ENCODE measurements around the gene SPATA31D1. TPM values are rescaled to one million over a fixed set of nuclear protein-coding genes. Genes with fewer than 3 reads are reported as not detected.
"Not testable (repeated sequence)": the region's sequence is repeated elsewhere in the genome, so short reads cannot be mapped to it uniquely, and the experiment has no call there.

SPATA31D1 gene
- total RNA-seq (ENCODE audit: unreplicated experiment) = not detected
- long read RNA-seq = 0 reads

DNA sequence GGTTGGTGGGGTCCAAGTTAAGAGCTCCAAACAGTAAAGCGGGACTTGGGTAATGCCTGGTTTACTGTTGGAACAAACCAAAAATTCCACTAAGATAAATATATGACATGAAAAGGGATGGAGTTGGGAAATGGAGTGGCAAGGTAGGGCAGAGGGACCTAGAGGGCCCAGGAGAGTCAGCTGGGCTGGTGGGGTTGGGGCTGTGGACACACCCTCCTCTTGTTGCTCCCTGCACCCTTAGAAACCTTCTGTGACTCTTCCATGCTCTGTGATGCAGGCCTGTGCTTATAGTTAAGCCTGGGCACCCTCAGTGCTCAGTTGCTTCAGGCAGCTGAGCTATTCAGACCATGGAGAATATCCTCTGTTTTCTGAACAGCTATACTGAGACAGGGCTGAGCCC is at the start of gene SPATA31D1:
Gene SPATA31D1 (plus strand): TSS at position 301 of the 400 bp plus-strand sequence. CDS start 47 bp downstream, at position 348.
- not testable (repeated sequence) for DNase-seq (ENCODE audit: low spot score); H3K9me3 Mint-ChIP-seq (ENCODE audit: unreplicated experiment); H3K4me1 Mint-ChIP-seq (ENCODE audit: unreplicated experiment)

DNA sequence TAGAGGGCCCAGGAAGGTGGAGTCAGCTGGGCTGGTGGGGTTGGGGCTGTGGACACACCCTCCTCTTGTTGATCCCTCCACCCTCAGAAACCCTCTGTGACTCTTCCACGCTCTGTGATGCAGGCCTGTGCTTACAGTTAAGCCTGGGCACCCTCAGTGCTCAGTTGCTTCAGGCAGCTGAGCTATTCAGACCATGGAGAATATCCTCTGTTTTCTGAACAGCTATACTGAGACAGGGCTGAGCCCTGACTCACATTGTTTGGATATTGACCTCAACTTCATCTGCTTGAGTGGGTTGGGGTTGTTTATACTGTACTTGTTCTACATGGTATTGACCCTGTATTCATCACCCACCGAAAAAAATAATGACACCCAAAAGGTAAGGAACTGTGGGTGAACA is 45.2 kb upstream of the SPATA31D1 start, which contains the start of gene SPATA31D3:
Gene SPATA31D3 (plus strand): TSS at position 108 of the 400 bp plus-strand sequence. CDS start 86 bp downstream, at position 194.
- not testable (repeated sequence) for H3K36me3 Mint-ChIP-seq (ENCODE audit: low read depth, unreplicated experiment); H3K9me3 Mint-ChIP-seq (ENCODE audit: unreplicated experiment); H3K4me3 Mint-ChIP-seq (ENCODE audit: unreplicated experiment); DNase-seq (ENCODE audit: low spot score); H3K4me1 Mint-ChIP-seq (ENCODE audit: unreplicated experiment); H3K27ac Mint-ChIP-seq (ENCODE audit: unreplicated experiment); H3K27me3 Mint-ChIP-seq (ENCODE audit: unreplicated experiment)

More for the DNA sequence above, at the start of gene SPATA31D1:
- H3K27ac Mint-ChIP-seq (ENCODE audit: unreplicated experiment); H3K36me3 Mint-ChIP-seq (ENCODE audit: low read depth, unreplicated experiment); H3K27me3 Mint-ChIP-seq (ENCODE audit: unreplicated experiment); H3K4me3 Mint-ChIP-seq (ENCODE audit: unreplicated experiment): not testable (repeated sequence)

DNA sequence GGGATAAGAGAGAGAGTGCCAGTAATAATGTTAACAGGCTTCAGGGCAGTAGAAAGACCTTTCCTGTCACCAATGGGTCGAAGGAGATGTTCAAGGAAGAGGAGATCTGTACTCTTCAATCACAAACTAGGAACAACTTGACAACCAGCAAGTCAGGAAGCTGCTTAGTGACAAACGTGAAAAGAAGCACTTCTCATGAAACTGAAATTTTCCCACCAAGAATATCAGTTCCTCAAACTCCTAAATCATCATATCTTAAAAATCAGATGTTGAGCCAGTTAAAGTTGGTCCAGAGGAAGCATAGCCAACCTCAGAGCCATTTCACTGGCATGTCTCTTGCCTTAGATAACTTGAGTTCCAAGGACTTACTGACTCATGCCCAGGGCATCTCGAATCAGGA is 39.9 kb upstream of the SPATA31D1 start:
- DNase-seq (ENCODE audit: low spot score); H3K4me3 Mint-ChIP-seq (ENCODE audit: unreplicated experiment); H3K27ac Mint-ChIP-seq (ENCODE audit: unreplicated experiment); H3K9me3 Mint-ChIP-seq (ENCODE audit: unreplicated experiment); H3K4me1 Mint-ChIP-seq (ENCODE audit: unreplicated experiment); H3K27me3 Mint-ChIP-seq (ENCODE audit: unreplicated experiment); H3K36me3 Mint-ChIP-seq (ENCODE audit: low read depth, unreplicated experiment): not testable (repeated sequence)

DNA sequence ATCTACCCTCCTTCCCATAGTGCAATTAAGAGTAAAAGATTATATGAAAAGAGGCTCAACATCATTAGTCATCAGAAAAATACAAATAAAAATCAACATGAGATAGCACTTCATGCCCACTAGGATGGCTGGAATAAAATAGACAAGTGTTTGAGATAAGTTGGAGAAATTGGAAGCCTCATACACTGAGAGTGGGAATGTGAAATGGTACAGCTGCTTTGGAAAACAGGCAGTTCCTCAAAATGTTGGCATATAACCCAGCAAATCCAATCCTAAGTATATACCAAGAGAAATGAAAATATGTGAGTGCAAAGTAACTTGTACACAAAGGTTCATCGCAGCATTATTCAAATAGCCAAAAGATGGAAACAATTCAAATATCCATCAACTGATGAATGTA is 35.5 kb upstream of the SPATA31D1 start:
- peaks cover 2% of the 10 kb centered on the region for H3K27me3 Mint-ChIP-seq (ENCODE audit: unreplicated experiment)
- H3K36me3 Mint-ChIP-seq (ENCODE audit: low read depth, unreplicated experiment) = peaks cover 10% of the 10 kb centered on the region
- no peak overlapping the region for H3K27ac Mint-ChIP-seq (ENCODE audit: unreplicated experiment)
- no peak for DNase-seq (ENCODE audit: low spot score)
- H3K9me3 Mint-ChIP-seq (ENCODE audit: unreplicated experiment) = peaks cover 12% of the 10 kb centered on the region
- H3K4me1 Mint-ChIP-seq (ENCODE audit: unreplicated experiment) = no peaks in the 10 kb centered on the region
- TF ChIP-seq, protein P1, sequence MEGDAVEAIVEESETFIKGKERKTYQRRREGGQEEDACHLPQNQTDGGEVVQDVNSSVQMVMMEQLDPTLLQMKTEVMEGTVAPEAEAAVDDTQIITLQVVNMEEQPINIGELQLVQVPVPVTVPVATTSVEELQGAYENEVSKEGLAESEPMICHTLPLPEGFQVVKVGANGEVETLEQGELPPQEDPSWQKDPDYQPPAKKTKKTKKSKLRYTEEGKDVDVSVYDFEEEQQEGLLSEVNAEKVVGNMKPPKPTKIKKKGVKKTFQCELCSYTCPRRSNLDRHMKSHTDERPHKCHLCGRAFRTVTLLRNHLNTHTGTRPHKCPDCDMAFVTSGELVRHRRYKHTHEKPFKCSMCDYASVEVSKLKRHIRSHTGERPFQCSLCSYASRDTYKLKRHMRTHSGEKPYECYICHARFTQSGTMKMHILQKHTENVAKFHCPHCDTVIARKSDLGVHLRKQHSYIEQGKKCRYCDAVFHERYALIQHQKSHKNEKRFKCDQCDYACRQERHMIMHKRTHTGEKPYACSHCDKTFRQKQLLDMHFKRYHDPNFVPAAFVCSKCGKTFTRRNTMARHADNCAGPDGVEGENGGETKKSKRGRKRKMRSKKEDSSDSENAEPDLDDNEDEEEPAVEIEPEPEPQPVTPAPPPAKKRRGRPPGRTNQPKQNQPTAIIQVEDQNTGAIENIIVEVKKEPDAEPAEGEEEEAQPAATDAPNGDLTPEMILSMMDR (IDR thresholded peaks at IDR 0.05; ENCODE audit: unreplicated experiment) = no peak
- no peak overlapping the region for H3K4me3 Mint-ChIP-seq (ENCODE audit: unreplicated experiment)

DNA sequence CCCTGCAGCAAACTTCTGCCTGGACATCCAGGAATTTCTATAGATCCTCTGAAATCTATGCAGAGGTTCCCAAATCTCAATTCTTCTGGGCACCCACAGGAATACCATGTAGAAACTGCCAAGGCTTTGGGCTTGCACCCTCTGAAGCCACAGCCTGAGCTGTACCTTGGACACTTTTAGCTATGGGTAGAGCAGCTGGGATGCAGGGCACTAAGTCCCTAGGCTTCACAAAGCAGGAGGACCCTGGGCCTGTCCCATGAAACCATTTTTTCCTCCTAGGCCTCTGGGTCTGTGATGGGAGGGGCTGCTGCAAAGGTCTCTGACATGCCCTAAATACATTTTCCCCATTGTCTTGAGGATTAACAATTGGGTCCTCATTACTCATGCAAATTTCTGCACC is 32.9 kb upstream of the SPATA31D1 start:
- H3K27me3 Mint-ChIP-seq (ENCODE audit: unreplicated experiment) = peaks cover 4% of the 10 kb centered on the region
- peaks cover 10% of the 10 kb centered on the region for H3K36me3 Mint-ChIP-seq (ENCODE audit: low read depth, unreplicated experiment)
- peaks cover 12% of the 10 kb centered on the region for H3K9me3 Mint-ChIP-seq (ENCODE audit: unreplicated experiment)
- DNase-seq (ENCODE audit: low spot score) = no peak
- H3K4me1 Mint-ChIP-seq (ENCODE audit: unreplicated experiment) = no peaks in the 10 kb centered on the region
- no peak overlapping the region for H3K27ac Mint-ChIP-seq (ENCODE audit: unreplicated experiment)
- H3K4me3 Mint-ChIP-seq (ENCODE audit: unreplicated experiment) = no peak overlapping the region
- TF ChIP-seq, protein P1 (IDR thresholded peaks at IDR 0.05; ENCODE audit: unreplicated experiment) = no peak

DNA sequence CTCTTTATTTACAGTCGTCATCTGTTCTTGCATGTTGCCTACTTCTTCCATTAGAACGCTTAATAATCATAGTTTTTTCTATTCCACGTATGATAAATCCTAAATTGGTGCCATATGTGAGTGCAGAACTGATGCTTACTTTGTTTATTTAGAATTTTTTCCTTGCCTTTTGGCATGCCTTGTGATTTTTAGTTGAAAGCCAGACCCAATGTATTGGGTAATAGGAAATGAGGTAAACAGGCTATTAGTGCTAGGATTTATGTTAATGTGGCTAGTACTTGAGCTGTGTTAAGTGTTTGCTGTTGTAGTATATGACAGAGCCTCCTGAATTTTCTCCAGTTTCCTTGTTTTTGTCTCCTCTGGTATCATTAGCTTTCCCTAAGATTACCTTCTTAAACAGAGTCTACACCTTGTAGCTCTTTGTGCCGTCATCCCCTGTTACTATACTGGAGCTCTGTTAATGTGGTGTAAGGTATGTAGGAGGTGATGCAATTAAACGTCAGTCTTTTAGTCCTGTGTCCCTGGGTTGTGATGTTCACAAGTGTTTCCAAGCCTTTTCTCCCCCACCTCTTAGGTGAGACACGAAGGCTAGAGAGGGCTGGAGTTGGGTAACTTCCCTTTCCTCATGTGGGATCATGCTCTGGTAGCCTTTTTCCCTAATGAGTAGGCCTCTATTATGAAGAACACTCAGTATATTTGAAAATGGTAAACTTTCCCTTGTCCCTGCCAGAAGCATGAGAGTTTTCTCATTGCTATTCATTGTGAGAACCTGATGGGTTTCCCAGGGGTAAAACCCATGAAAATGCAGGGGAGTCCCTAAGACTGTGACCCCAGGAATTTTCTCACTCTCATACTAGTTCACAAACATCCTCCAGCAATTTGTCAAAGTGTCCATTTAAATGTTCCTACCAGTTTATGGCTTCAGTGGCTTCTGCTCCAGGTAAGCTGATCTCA is 24.1 kb upstream of the SPATA31D1 start:
- TF ChIP-seq, protein P1 (IDR thresholded peaks at IDR 0.05; ENCODE audit: unreplicated experiment) = no peak
- Mint-ChIP-seq H3K27me3 (ENCODE audit: unreplicated experiment) (no peaks in the 10 kb centered on the region), H3K9me3 (ENCODE audit: unreplicated experiment) (no peaks in the 10 kb centered on the region), H3K4me1 (ENCODE audit: unreplicated experiment) (no peaks in the 10 kb centered on the region), H3K4me3 (ENCODE audit: unreplicated experiment) (no peak overlapping the region), H3K36me3 (ENCODE audit: low read depth, unreplicated experiment) (no peaks in the 10 kb centered on the region), H3K27ac (ENCODE audit: unreplicated experiment) (no peak overlapping the region)
- DNase-seq (ENCODE audit: low spot score) = no peak
